ENCODE results near the gene PHTF1. TPM values are rescaled to one million over a fixed set of nuclear protein-coding genes. Genes with fewer than 3 reads are reported as not detected.

The PHTF1 gene
- polyA plus RNA-seq, 1 experiment = 7.4 TPM

GRCh38 chr1:113793878-113794834, 34.9 kb upstream of the PHTF1 start:
- Histone ChIP-seq H3K27me3 (ENCODE audit: control insufficient read depth, insufficient read depth, low read length) (no peaks in the 10 kb centered on the region), H3K4me3 (ENCODE audit: low read depth, low read length) (no peak overlapping the region), H3K36me3 (ENCODE audit: control insufficient read depth, insufficient read depth, low read length) (peaks cover 1% of the 10 kb centered on the region; the same call in 1 of the 2 replicates)
- POLR2A ChIA-PET = interaction anchor here (0.6 kb wide), 1 partner anchor 36 kb away, joined by 17 read pairs; no protein-coding TSS in a partner anchor
- TF ChIP-seq CTCF (IDR thresholded peaks at IDR 0.05; ENCODE audit: insufficient read depth, low read depth, low read length) = no peak
- no peak for DNase-seq (ENCODE audit: low read depth)
- CTCF ChIA-PET = no interaction called here

- no peak for TF ChIP-seq CTCF (IDR thresholded peaks at IDR 0.05; ENCODE audit: insufficient read depth, low read depth, low read length)
- POLR2A ChIA-PET = interaction anchor here (0.5 kb wide), 1 partner anchor 93 kb away, joined by 3 read pairs; no protein-coding TSS in a partner anchor
- H3K36me3 ChIP-seq (ENCODE audit: control insufficient read depth, insufficient read depth, low read length) = peaks cover 1% of the 10 kb centered on the region; the same call in 1 of the 2 replicates
- CTCF ChIA-PET = interaction anchor here (0.9 kb wide), 1 partner anchor 44 kb away, joined by 3 read pairs; no protein-coding TSS in a partner anchor
- no peak overlapping the region for H3K4me3 ChIP-seq (ENCODE audit: low read depth, low read length)
- no peaks in the 10 kb centered on the region for H3K27me3 ChIP-seq (ENCODE audit: control insufficient read depth, insufficient read depth, low read length)
- DNase-seq (ENCODE audit: low read depth) = no peak
Observed at GRCh38 chr1:113792986-113793385, 33.7 kb upstream of the PHTF1 start.

- ChIA-PET CTCF (interaction anchor here (0.6 to 0.9 kb wide), 2 partner anchors 32 to 44 kb away, joined by 3 read pairs; no protein-coding TSS in a partner anchor), POLR2A (no interaction called here)
- no peak overlapping the region for H3K4me3 ChIP-seq (ENCODE audit: low read depth, low read length)
- no peak for TF ChIP-seq CTCF (IDR thresholded peaks at IDR 0.05; ENCODE audit: insufficient read depth, low read depth, low read length)
- peaks cover 1% of the 10 kb centered on the region; the same call in 1 of the 2 replicates for H3K36me3 ChIP-seq (ENCODE audit: control insufficient read depth, insufficient read depth, low read length)
- no peak for DNase-seq (ENCODE audit: low read depth)
- H3K27me3 ChIP-seq (ENCODE audit: control insufficient read depth, insufficient read depth, low read length) = no peaks in the 10 kb centered on the region
Observed at GRCh38 chr1:113792471-113792870, 33.2 kb upstream of the PHTF1 start.

GRCh38 chr1:113788802-113789201, 29.5 kb upstream of the PHTF1 start:
- CTCF ChIA-PET = interaction anchor here (0.8 kb wide), 1 partner anchor 648 kb away, joined by 3 read pairs; no protein-coding TSS in a partner anchor
- POLR2A ChIA-PET = no interaction called here
- TF ChIP-seq CTCF (IDR thresholded peaks at IDR 0.05; ENCODE audit: insufficient read depth, low read depth, low read length) = no peak

GRCh38 chr1:113787663-113788062, 28.4 kb upstream of the PHTF1 start:
- H3K27me3 ChIP-seq (ENCODE audit: control insufficient read depth, insufficient read depth, low read length) = no peaks in the 10 kb centered on the region
- H3K36me3 ChIP-seq (ENCODE audit: control insufficient read depth, insufficient read depth, low read length) = no peaks in the 10 kb centered on the region
- no peak for TF ChIP-seq CTCF (IDR thresholded peaks at IDR 0.05; ENCODE audit: insufficient read depth, low read depth, low read length)
- ChIA-PET POLR2A (no interaction called here), CTCF (interaction anchor here (0.7 to 1.4 kb wide), 3 partner anchors 9 to 125 kb away, joined by 3 read pairs; no protein-coding TSS in a partner anchor)
- H3K4me3 ChIP-seq (ENCODE audit: low read depth, low read length) = no peak overlapping the region
- DNase-seq (ENCODE audit: low read depth) = no peak

More at GRCh38 chr1:113788802-113789201, 29.5 kb upstream of the PHTF1 start:
- H3K36me3 ChIP-seq (ENCODE audit: control insufficient read depth, insufficient read depth, low read length) = no peaks in the 10 kb centered on the region
- no peak for DNase-seq (ENCODE audit: low read depth)
- no peaks in the 10 kb centered on the region for H3K27me3 ChIP-seq (ENCODE audit: control insufficient read depth, insufficient read depth, low read length)
- H3K4me3 ChIP-seq (ENCODE audit: low read depth, low read length) = no peak overlapping the region

All from BJ (cell line).